DLD1 (cell line): ENCODE data around the gene SRSF4.

Experiments used
- in situ Hi-C: cut with HindIII; loops from 2 replicates; pipeline ENCODE4 v1.10.0; 2017; ENCODE audit warnings: low sequenced_read_pairs

SRSF4 gene

DNA sequence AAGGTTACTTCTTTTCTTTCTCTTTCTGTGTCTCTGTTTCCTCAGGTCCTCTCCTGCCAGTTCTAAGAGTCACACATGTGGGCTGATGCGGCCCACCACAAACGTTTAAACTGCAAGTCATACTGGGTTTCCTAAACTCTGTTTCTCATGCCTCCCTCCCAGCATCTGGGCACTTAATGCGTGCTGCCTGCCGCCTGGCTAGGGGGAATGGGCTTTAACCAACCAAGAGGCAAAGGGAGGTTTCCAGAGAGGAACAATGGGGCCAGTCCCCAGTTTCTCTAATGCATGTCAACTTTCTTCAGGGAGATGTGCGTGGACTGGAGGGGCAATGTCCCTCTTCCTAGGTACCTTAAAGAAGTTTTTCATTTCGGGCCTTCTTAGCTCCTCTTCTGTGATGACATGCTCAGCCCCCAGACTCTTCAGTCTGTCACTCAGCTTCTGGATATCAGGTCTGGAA, 19.9 kb upstream of the SRSF4 start:
- in situ Hi-C loops: no loop called here

GRCh38 chr1:29200906-29201594, 19.4 kb upstream of the SRSF4 start:
- in situ Hi-C loops: no loop called here

DNA sequence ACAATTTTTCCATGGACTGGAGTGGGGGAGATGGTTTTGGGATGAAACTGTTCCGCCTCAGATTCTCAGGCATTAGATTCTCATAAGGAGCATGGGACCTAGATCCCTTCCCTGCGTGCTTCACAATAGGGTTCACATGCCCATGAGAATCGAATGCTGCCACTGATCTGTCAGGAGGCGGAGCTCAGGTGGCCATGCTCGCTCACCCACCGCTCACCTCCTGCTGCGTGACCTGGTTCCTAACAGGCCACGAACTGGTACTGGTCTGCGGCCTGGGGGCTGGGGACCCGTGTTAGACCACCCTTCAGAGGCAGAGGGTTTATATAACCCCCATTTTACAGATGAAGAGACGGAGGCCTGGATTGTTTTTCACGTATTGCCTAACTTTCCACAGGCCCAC, 16.3 kb upstream of the SRSF4 start:
- in situ Hi-C loops: no loop called here

DNA sequence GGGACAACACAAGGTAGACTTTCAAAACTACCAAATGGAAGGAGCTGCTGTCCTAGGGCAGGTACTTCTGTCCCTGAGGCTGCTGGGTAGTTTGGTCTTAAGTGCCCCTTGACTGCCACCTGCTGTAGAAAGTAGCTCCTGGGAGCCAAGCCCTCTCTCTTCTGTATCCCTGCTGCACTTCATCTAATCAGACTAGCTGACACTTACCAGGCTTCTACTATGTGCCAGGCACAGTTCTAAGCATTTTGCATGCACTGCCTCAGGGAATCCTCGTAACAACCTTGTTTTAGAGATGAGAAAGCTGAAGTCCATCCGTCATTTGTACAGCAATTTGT, 15.9 kb upstream of the SRSF4 start:
- in situ Hi-C loops: no loop called here

DNA sequence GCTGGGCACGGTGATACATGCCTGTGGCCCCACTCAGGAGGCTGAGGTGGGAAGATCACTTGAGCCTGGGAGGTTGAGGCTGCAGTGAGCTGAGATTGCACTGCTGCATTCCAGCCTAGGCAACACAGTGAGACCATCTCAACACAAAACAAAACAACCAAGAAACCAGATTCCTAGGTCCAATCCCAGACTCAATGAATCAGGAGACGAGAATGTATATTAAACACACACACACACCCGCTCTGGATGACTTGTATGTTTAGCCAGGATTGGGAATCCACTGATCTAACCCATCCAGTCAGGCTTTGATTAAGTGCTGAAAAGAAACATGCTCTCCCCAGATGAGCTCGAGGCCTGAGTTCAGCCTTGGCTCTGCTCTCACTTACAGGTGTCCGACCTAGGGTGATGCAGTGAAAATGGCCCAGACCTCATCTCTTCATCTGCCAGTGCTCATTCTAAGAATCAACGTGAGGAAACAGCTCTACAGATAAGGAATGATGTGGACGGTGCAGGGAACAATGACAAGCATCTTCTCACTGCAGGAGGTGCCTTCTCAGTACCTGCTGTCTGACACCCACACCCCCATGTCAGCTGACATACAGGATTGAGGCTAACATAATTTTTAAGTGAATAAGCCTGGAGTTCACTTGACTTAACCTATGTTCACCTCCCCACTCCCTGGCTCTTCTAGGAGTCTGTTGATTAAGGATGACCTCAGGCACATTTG, 15.3 kb upstream of the SRSF4 start:
- in situ Hi-C loops: no loop called here

DNA sequence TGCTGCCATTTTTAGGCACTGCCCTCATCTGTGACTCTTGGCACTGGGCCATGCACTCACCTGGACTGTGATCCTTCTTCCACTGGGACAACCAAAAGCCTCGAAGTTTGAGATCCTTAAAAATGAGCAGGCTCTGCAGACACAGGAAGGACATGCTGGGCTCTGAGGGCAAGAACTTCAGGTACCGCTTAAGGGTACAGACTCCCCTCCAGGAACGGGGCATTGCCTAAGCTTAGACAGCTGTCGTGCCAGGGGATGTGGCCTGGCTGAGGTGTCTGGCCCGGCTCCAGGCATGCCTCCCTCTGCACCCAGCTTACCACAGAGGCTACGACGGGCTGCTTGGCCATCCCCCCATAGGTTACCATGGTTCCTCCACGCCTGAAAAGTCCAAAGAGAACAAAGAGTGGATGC, 14.2 kb upstream of the SRSF4 start:
- in situ Hi-C loops: no loop called here

DNA sequence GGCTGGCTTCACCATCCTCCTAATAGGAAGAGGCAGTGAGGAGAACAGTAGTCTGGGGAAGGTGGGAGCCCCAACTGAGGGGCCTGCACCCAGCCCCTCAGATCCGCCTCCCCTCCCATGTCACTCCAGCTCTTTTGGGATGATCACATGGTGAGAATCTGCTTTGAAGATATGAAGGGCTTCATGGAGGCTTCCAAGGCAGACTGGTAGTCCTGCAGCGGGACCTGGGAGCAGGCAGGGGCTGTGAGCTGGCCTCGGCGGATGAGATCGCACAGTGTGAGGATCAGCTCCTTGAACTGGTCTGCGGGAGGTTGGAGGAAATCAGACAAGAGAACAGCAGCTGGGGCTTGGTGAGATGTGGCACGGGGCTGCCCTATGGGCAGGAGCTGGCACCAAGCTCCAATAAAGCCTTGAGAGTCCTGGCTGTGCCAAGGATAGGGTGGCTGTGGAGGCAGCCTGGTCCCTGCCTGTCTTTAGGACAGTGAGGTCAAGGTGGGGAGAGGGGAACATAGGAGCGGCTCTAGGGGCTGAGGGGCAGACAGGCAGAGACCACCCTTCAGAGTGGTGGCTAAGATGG, 12.3 kb upstream of the SRSF4 start:
- in situ Hi-C loops: no loop called here

GRCh38 chr1:29190718-29191117, 9.0 kb upstream of the SRSF4 start:
- in situ Hi-C loops: no loop called here

GRCh38 chr1:29186707-29187106, 5.0 kb upstream of the SRSF4 start:
- in situ Hi-C loops: no loop called here

- in situ Hi-C loops: no loop called here
Measured at GRCh38 chr1:29186252-29186651, 4.6 kb upstream of the SRSF4 start.

DNA sequence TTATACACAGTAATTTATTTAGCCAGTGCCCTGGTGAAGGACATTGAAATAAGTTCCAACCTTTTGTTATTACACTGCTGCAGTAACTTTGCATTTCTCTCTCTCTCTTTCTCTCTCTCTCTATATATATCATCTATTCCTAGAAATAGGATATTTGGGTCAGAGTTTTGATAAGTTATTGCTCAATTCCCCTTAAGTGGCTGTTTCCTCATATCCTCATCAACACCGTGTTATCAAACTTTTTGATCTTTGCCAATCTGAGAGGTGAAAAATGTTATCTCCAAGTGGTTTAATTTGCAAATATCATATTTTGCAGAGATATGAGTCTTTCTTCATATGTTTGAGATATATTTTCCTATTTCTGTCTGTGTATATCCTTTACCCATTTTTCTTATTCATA, 1.6 kb upstream of the SRSF4 start:
- in situ Hi-C loops: no loop called here

DNA sequence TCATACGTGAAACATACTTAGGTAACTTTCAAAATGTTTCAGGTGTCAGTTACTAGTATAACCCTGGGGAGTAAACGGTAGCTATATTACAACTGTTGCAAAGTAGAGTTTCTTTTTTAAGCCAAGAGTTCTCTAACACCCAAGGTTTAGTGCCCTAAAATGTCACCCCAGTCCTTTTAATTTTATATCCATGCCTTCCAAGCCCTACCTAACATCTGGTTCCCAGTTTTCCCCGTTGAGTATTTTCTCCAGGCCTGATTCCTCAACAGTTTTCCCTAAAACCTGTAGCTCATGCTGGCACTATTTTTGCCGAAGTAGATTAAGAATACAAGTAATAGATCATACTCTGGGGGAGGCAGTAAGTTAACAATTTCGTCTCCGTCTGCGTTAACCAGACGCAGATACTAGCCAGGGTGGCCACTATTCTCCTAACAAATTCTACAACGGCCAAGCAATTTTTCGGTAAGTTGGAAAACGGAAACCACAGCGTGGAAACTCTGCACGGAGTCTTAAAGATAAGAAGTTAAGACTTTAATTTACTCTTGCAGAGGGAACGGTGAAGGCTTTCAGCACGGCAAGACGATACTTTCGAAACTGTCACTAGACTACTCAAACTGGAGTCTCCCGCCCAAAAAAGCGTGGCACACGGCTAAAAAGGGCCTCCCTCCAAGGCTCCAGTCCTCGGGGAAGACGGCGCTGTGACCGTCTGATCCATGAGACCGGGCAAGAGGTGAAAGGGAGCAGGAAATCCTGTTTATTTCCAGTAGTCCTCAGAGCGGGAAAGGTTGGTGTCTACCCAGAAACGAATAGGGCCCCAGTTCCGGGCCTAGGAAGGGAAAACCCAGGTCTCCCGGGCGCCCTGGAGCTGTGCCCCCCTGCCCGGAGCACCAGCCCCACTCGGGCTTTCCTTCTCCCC, 945 bp downstream of the SRSF4 start:
- in situ Hi-C loops: no loop called here

DNA sequence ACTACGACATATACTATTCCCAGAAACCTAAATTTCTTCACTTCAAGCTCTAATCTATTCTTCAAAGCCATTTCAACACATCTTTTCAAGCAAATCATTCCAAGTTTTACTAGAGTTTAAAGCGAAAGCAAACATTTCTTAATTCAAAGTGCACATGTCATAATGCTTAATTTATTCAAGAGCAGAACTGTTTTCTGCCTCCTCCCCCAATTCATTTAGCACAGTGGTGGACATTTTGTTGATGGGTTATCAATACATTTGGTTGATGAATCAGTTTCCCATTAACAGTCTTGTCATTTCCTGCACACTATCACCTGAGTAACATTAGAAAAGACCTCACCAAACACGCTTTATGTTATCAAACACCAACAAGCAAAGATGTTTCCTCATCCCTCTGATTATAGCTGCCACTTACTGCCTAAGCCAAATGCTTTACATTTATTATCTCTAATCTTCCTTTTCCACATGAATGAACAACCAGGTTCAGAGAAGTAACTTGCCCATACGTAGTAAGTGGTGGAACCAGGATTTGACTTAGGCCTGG, 2.0 kb downstream of the SRSF4 start:
- in situ Hi-C loops: no loop called here

- in situ Hi-C loops: no loop called here
Measured at GRCh38 chr1:29177022-29177705, 4.5 kb downstream of the SRSF4 start.

- in situ Hi-C loops: no loop called here
Measured at GRCh38 chr1:29176576-29176975, 5.1 kb downstream of the SRSF4 start.

- in situ Hi-C loops: no loop called here
Measured at GRCh38 chr1:29172415-29172939, 9.2 kb downstream of the SRSF4 start.

DNA sequence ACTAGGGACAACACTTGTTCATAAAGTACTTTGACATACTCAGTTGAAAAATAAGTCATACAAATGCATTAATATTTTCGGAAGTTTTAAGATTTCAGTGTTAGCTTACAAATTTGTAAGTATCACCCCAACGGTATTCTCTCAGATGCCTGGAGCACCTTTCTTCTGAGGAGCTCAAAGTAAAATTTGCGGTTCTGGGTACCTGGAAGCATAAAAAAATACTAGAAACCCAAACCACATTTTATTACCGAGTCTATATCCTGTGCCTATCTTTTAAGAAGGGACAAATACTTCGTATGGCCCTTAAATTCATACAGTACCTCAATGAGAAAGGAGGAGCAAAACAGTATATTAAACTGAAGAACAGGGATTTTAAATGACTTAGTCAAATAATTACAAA, 10.2 kb downstream of the SRSF4 start:
- in situ Hi-C loops: no loop called here

DNA sequence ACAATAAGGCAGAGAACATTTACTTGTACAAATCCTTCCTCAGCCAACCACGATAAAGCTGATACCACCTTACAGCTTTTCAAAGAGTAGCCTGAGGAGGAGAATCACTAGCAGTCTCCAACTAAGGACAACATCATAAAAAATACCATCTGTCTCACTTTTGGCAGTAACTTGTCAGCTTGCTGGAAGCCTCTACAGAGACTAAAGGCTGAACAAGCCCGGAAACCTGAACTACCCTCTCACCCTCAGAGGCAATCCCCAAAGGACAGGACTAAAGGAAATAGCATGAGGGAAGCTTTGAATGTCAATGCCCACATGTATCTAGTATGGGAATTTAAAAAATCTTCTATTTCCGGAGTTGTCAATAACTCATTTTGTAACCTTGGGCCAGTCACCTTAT, 10.6 kb downstream of the SRSF4 start:
- in situ Hi-C loops: no loop called here

- in situ Hi-C loops: no loop called here
Measured at GRCh38 chr1:29169976-29170375, 11.7 kb downstream of the SRSF4 start.

- in situ Hi-C loops: no loop called here
Measured at GRCh38 chr1:29167904-29168303, 13.8 kb downstream of the SRSF4 start.
